Astrocyte (in vitro differentiated cells and primary cell): ENCODE data around the gene CYP21A2.

Experiments used
- EZH2 ChIP-seq: IDR thresholded peaks from 2 replicates; pipeline ENCODE4 v1.6.1; 2012; ENCODE audit warnings: mild to moderate bottlenecking, low read length, inconsistent platforms; ENCODE audit not compliant: insufficient read depth
- TF ChIP-seq, protein P1 (sequence below): IDR thresholded peaks from 2 replicates; pipeline ENCODE4 v1.5.1; 2011; ENCODE audit warnings: low read depth, mild to moderate bottlenecking, inconsistent platforms, low read length, moderate library complexity; ENCODE audit not compliant: insufficient read depth

DNA sequence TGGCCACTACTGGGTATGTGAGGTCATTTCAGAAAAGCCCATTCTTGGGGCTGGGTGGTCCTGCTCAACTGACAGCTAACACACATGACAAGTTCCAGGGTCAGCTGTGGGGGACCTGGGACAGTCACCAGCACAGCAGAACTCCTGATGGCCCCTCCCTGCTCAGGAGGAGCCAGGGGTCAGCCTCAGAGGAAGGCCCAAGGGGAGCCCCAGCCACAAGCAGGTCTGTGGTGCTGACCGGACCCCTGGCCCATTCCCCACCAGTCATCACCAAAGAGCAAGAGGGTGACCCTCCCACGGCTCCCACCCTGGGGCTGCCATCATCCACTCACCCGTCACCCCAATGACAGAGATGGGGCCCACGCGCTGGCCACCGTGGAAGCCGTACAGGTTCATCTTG is 18.0 kb downstream of the CYP21A2 start:
- TF ChIP-seq, protein P1, sequence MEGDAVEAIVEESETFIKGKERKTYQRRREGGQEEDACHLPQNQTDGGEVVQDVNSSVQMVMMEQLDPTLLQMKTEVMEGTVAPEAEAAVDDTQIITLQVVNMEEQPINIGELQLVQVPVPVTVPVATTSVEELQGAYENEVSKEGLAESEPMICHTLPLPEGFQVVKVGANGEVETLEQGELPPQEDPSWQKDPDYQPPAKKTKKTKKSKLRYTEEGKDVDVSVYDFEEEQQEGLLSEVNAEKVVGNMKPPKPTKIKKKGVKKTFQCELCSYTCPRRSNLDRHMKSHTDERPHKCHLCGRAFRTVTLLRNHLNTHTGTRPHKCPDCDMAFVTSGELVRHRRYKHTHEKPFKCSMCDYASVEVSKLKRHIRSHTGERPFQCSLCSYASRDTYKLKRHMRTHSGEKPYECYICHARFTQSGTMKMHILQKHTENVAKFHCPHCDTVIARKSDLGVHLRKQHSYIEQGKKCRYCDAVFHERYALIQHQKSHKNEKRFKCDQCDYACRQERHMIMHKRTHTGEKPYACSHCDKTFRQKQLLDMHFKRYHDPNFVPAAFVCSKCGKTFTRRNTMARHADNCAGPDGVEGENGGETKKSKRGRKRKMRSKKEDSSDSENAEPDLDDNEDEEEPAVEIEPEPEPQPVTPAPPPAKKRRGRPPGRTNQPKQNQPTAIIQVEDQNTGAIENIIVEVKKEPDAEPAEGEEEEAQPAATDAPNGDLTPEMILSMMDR: no peak
- TF ChIP-seq EZH2: no peak
